ENCODE measurements around the gene CEP57L1. TPM values are rescaled to one million over a fixed set of nuclear protein-coding genes. Genes with fewer than 3 reads are reported as not detected.

The CEP57L1 gene
- total RNA-seq, 1 experiment from 2014 or later, result 18.9 TPM

- POLR2A ChIA-PET, result interaction anchor here (0.7 to 16.5 kb wide), 9 partner anchors 10 to 501 kb away, joined by 3 to 556 read pairs (median 10); partner anchors contain the start of genes CD164, CEP57L1, FOXO3 and SESN1
Measured at GRCh38 chr6:109060571-109060970, 34.7 kb upstream of the CEP57L1 start.

GRCh38 chr6:109062216-109062615 lies 33.1 kb upstream of the CEP57L1 start:
- BruUV-seq (replicated peaks), result no TSS peak
- H3K9me3 Mint-ChIP-seq (ENCODE audit: unreplicated experiment), result no peaks in the 10 kb centered on the region
- POLR2A ChIA-PET, result interaction anchor here (1.5 to 16.5 kb wide), 3 partner anchors 10 to 51 kb away, joined by 5 to 556 read pairs (median 7); partner anchors contain the start of genes CEP57L1 and SESN1

More at GRCh38 chr6:109060571-109060970, 34.7 kb upstream of the CEP57L1 start:
- CTCF ChIA-PET, result interaction anchor here (0.6 to 2.4 kb wide), 5 partner anchors 10 to 167 kb away, joined by 3 to 9 read pairs (median 6); no protein-coding TSS in a partner anchor
- intact Hi-C loops (cut with micrococcal nuclease), result no loop called here
- no peaks in the 10 kb centered on the region for H3K9me3 Mint-ChIP-seq (ENCODE audit: unreplicated experiment)
- BruUV-seq (replicated peaks), result no TSS peak
- TF ChIP-seq CTCF (IDR thresholded peaks at IDR 0.05; ENCODE audit: unreplicated experiment), result no peak
- H3K4me3 Mint-ChIP-seq (ENCODE audit: unreplicated experiment), result no peak overlapping the region
- no peaks in the 10 kb centered on the region for H3K36me3 Mint-ChIP-seq (ENCODE audit: insufficient read depth, unreplicated experiment)
- H3K27me3 Mint-ChIP-seq (ENCODE audit: insufficient read depth, unreplicated experiment), result no peaks in the 10 kb centered on the region
- peak overlapping the region; percentile 96 for H3K27ac Mint-ChIP-seq (ENCODE audit: low read depth, unreplicated experiment)
- no peak for DNase-seq (ENCODE audit: unreplicated experiment)
- H3K4me1 Mint-ChIP-seq (ENCODE audit: insufficient read depth, unreplicated experiment), result peaks cover 54% of the 10 kb centered on the region

GRCh38 chr6:109062767-109063352 lies 32.4 kb upstream of the CEP57L1 start:
- Mint-ChIP-seq H3K4me1 (ENCODE audit: insufficient read depth, unreplicated experiment) (peaks cover 38% of the 10 kb centered on the region), H3K4me3 (ENCODE audit: unreplicated experiment) (no peak overlapping the region), H3K27me3 (ENCODE audit: insufficient read depth, unreplicated experiment) (no peaks in the 10 kb centered on the region), H3K9me3 (ENCODE audit: unreplicated experiment) (no peaks in the 10 kb centered on the region), H3K36me3 (ENCODE audit: insufficient read depth, unreplicated experiment) (no peaks in the 10 kb centered on the region), H3K27ac (ENCODE audit: low read depth, unreplicated experiment) (no peak overlapping the region)
- CTCF ChIA-PET, result interaction anchor here (0.8 to 1.2 kb wide), 2 partner anchors 10 to 19 kb away, joined by 3 to 4 read pairs; no protein-coding TSS in a partner anchor
- no peak for TF ChIP-seq CTCF (IDR thresholded peaks at IDR 0.05; ENCODE audit: unreplicated experiment)
- POLR2A ChIA-PET, result interaction anchor here (1.0 to 16.5 kb wide), 6 partner anchors 10 to 503 kb away, joined by 3 to 556 read pairs (median 6); partner anchors contain the start of genes CEP57L1 and SESN1
- no peak for DNase-seq (ENCODE audit: unreplicated experiment)
- intact Hi-C loops (cut with micrococcal nuclease), result no loop called here
- BruUV-seq (replicated peaks), result no TSS peak

More at GRCh38 chr6:109062216-109062615, 33.1 kb upstream of the CEP57L1 start:
- Mint-ChIP-seq H3K27me3 (ENCODE audit: insufficient read depth, unreplicated experiment) (no peaks in the 10 kb centered on the region), H3K4me1 (ENCODE audit: insufficient read depth, unreplicated experiment) (peaks cover 44% of the 10 kb centered on the region), H3K4me3 (ENCODE audit: unreplicated experiment) (no peak overlapping the region), H3K27ac (ENCODE audit: low read depth, unreplicated experiment) (no peak overlapping the region), H3K36me3 (ENCODE audit: insufficient read depth, unreplicated experiment) (no peaks in the 10 kb centered on the region)
- no peak for DNase-seq (ENCODE audit: unreplicated experiment)
- CTCF ChIA-PET, result interaction anchor here (0.6 to 1.2 kb wide), 3 partner anchors 11 to 1085 kb away, joined by 3 to 4 read pairs (median 4); no protein-coding TSS in a partner anchor
- intact Hi-C loops (cut with micrococcal nuclease), result no loop called here
- TF ChIP-seq CTCF (IDR thresholded peaks at IDR 0.05; ENCODE audit: unreplicated experiment), result no peak

DNA sequence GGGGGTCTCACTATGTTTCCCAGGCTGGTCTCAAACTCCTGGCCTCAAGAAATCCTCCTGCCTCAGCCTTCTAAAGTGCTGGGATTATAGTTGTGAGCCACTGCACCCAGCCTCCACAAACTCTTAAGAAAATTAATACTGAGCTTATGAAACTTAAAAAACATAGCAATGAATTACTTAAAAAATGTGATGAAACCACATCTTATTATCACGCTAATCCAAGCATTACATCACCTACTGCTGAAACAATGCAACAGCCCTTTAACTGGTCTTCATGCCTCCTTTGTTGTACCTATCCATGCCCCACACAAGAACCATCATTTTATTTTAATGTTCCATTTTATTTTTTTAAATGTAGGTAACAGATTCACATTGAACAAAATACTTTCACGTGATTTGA lies 25.6 kb upstream of the CEP57L1 start:
- no peak overlapping the region for H3K27ac Mint-ChIP-seq (ENCODE audit: low read depth, unreplicated experiment)
- intact Hi-C loops (cut with micrococcal nuclease), result loop anchor here (1.0 kb wide), 1 partner anchor 527 kb away; no protein-coding TSS in a partner anchor
- no TSS peak for BruUV-seq (replicated peaks)
- DNase-seq (ENCODE audit: unreplicated experiment), result peak; percentile 53
- no peaks in the 10 kb centered on the region for H3K9me3 Mint-ChIP-seq (ENCODE audit: unreplicated experiment)
- H3K4me1 Mint-ChIP-seq (ENCODE audit: insufficient read depth, unreplicated experiment), result peaks cover 20% of the 10 kb centered on the region
- CTCF ChIA-PET, result interaction anchor here (0.6 to 7.9 kb wide), 8 partner anchors 12 to 527 kb away, joined by 3 to 109 read pairs (median 3); no protein-coding TSS in a partner anchor
- H3K4me3 Mint-ChIP-seq (ENCODE audit: unreplicated experiment), result no peak overlapping the region
- no peaks in the 10 kb centered on the region for H3K27me3 Mint-ChIP-seq (ENCODE audit: insufficient read depth, unreplicated experiment)
- no peak for TF ChIP-seq CTCF (IDR thresholded peaks at IDR 0.05; ENCODE audit: unreplicated experiment)
- POLR2A ChIA-PET, result interaction anchor here (0.7 to 1.7 kb wide), 5 partner anchors 9 to 314 kb away, joined by 3 to 11 read pairs (median 4); no protein-coding TSS in a partner anchor
- H3K36me3 Mint-ChIP-seq (ENCODE audit: insufficient read depth, unreplicated experiment), result no peaks in the 10 kb centered on the region

All from MCF 10A (cell line).